B cell (primary cell): ENCODE results near the gene ACOXL. TPM values are rescaled to one million over a fixed set of nuclear protein-coding genes. Genes with fewer than 3 reads are reported as not detected.
"Not testable (repeated sequence)": the region's sequence is repeated elsewhere in the genome, so short reads cannot be mapped to it uniquely, and the experiment has no call there.

Experiments
- ATAC-seq: fragments of 200-7000 bp; cut with Tn5 transposase; one replicate; pipeline ENCODE4 v1.10.0; 2021; ENCODE audit warnings: low read depth, mild to moderate bottlenecking, moderate number of reproducible peaks, moderate library complexity
- CTCF ChIA-PET: fragments of 350-600 bp; sonication (Branson Sonifier 250); formaldehyde crosslinking; loops from one replicate; lab custom pipeline; 2021; ENCODE audit warnings: antibody characterized with exemption, inconsistent platforms; lab: Charles Lee
- POLR2A ChIA-PET: fragments of 350-600 bp; sonication (Branson Sonifier 250); formaldehyde crosslinking; loops from one replicate; lab custom pipeline; 2021; ENCODE audit warnings: antibody characterized with exemption; lab: Charles Lee
- DNase-seq: peaks from one replicate; pipeline ENCODE4 v3.0.0; 2013
- H2AFZ ChIP-seq: 2 replicates; pipeline ENCODE4 v1.6.1; 2012; ENCODE audit warnings: mild to moderate bottlenecking, low read depth, low read length; ENCODE audit not compliant: insufficient read depth, poor library complexity, severe bottlenecking
- H3K27ac ChIP-seq, 2 donors: 1 replicate in 1 of 2; 2 replicates in 1 of 2; pipeline ENCODE4 v1.5.1; 2012 to 2013; ENCODE audit warnings: low read length in 2 of 2, mild to moderate bottlenecking in 2 of 2, moderate library complexity in 1 of 2
- H3K27me3 ChIP-seq, 4 experiments: fragments of 200-600 bp in 1 of 4; sonication (generic) in 1 of 4; replicated peaks in 1 of 4; 1 replicate in 2 of 4; 2 replicates in 2 of 4; pipeline versions ENCODE4 v1.6.1 to v1.7.0; 2013 to 2016; ENCODE audit warnings: low read length in 3 of 4, mild to moderate bottlenecking in 2 of 4, mixed read lengths in 1 of 4, moderate library complexity in 1 of 4; ENCODE audit not compliant: insufficient read depth in 4 of 4, control insufficient read depth in 3 of 4; ENCODE audit errors: control extremely low read depth in 1 of 4
- H3K36me3 ChIP-seq, 2 experiments: replicated peaks in 1 of 2; 1 replicate in 1 of 2; 2 replicates in 1 of 2; pipeline versions ENCODE4 v1.6.1 to v1.7.1; 2013; ENCODE audit warnings: low read length in 1 of 2; ENCODE audit not compliant: insufficient read depth in 2 of 2, control insufficient read depth in 1 of 2; ENCODE audit errors: control extremely low read depth in 1 of 2, extremely low read depth in 1 of 2
- H3K4me1 ChIP-seq, 2 donors: fragments of 200-600 bp in 1 of 2; sonication (generic) in 1 of 2; 1 replicate in 1 of 2; 2 replicates in 1 of 2; pipeline versions ENCODE4 v1.5.1 to v1.6.1; 2013 to 2017; ENCODE audit warnings: low read length in 2 of 2; ENCODE audit not compliant: control insufficient read depth in 2 of 2, insufficient read depth in 2 of 2
- H3K4me2 ChIP-seq: replicated peaks from 2 replicates; pipeline ENCODE3; 2012; ENCODE audit warnings: mild to moderate bottlenecking, low read depth, low read length; ENCODE audit not compliant: poor library complexity, severe bottlenecking
- H3K4me3 ChIP-seq, 5 experiments: fragments of 200-600 bp in 1 of 5; sonication (generic) in 1 of 5; 1 replicate in 3 of 5; 2 replicates in 2 of 5; pipeline versions ENCODE4 v1.5.1 to v1.7.0; 2011 to 2016; ENCODE audit warnings: low read length in 4 of 5, mild to moderate bottlenecking in 4 of 5, low read depth in 2 of 5, control low read depth in 1 of 5, moderate library complexity in 1 of 5; ENCODE audit not compliant: insufficient read depth in 1 of 5; ENCODE audit errors: control extremely low read depth in 1 of 5, extremely low read depth in 1 of 5
- H3K79me2 ChIP-seq: fragments of 200-600 bp; sonication (generic); one replicate; pipeline ENCODE4 v1.6.0; 2016; ENCODE audit warnings: low read length; ENCODE audit not compliant: control insufficient read depth, insufficient read depth
- H3K9ac ChIP-seq: fragments of 200-600 bp; sonication (generic); 2 replicates; pipeline ENCODE4 v1.6.1; 2017; ENCODE audit warnings: mild to moderate bottlenecking, low read length, moderate library complexity
- H3K9me3 ChIP-seq, 3 donors: one replicate each; pipeline versions ENCODE4 v1.6.1 to v1.7.1; 2013; ENCODE audit warnings: low read length in 2 of 3; ENCODE audit not compliant: control insufficient read depth in 2 of 3, insufficient read depth in 1 of 3; ENCODE audit errors: control extremely low read depth in 1 of 3
- H4K20me1 ChIP-seq: 2 replicates; pipeline ENCODE4 v1.6.0; 2012; ENCODE audit warnings: mild to moderate bottlenecking, low read length; ENCODE audit not compliant: insufficient read depth, control insufficient read depth, poor library complexity, severe bottlenecking
- H3K27ac Mint-ChIP-seq: one replicate; pipeline ENCODE4 v1.8.0; 2021; ENCODE audit warnings: mixed read lengths
- H3K27me3 Mint-ChIP-seq: one replicate; pipeline ENCODE4 v1.8.0; 2021; ENCODE audit warnings: mixed read lengths
- H3K4me1 Mint-ChIP-seq: one replicate; pipeline ENCODE4 v1.8.0; 2021; ENCODE audit warnings: mixed read lengths
- H3K4me3 Mint-ChIP-seq: one replicate; pipeline ENCODE4 v1.8.0; 2021; ENCODE audit warnings: mixed read lengths
- H3K9me3 Mint-ChIP-seq: one replicate; pipeline ENCODE4 v1.8.0; 2022; ENCODE audit warnings: mixed read lengths; ENCODE audit not compliant: insufficient read depth
- EZH2 ChIP-seq: IDR thresholded peaks from 2 replicates; pipeline ENCODE4 v1.6.1; 2012; ENCODE audit warnings: borderline replicate concordance, low read depth, mild to moderate bottlenecking, moderate library complexity, low read length; ENCODE audit not compliant: insufficient read depth, poor library complexity, severe bottlenecking
- WGBS: methylation state at CpG from one replicate; pipeline ENCODE4 v1.1.5; 2013; ENCODE audit warnings: missing lambda C conversion rate; ENCODE audit not compliant: insufficient coverage; 5-methylcytosine and 5-hydroxymethylcytosine counted together
- intact Hi-C: fragments of 100-400 bp; cut with micrococcal nuclease; formaldehyde crosslinking; loops from one replicate; pipeline ENCODE4 v1.10.0; 2022
- polyA plus RNA-seq: library from polyadenylated mRNA; depleted of rRNA; stranded (reverse); fragments of >200 nt; gene quantifications from 2 replicates; pipeline ENCODE4 v1.2.3, GENCODE V29; 2012
- total RNA-seq, 2 donors: library from RNA; stranded (reverse); fragments of 120-200 nt in 1 of 2; gene quantifications; 1 replicate in 1 of 2; 2 replicates in 1 of 2; pipeline versions ENCODE4 v1.2.3 to v1.2.4, GENCODE V29; 2013 to 2022
- TF ChIP-seq, protein P1 (sequence below): fragments of 200-600 bp; IDR thresholded peaks from one replicate; pipeline ENCODE4 v1.8.0; 2022; ENCODE audit warnings: antibody characterized with exemption, mild to moderate bottlenecking

Gene ACOXL
- total and polyA plus RNA-seq, 2 donors (not counting 1 experiment from before 2014, with no cell fraction given) = 0.06 TPM; not detected in 1

DNA sequence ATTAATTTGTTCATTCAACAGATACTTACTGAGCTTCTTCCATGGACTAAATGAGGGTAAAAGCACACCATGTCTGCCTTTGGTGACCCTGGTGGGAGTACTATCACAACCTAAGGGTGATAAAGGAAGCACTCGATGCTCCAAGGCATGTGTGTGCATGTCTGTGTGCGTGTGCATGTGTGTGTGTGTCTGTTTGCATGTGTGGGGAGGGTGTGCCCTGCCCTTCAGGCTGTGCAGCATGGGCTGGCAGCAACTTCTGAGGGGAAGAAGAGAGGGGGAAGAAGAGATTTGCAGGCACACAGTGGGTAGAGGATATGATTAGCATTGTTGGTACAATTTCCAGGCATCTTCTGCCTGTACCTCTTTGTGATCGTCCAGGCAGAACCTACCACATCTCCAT lies 121.6 kb downstream of the ACOXL start:
- peaks cover 16 to 29% of the 10 kb centered on the region in 2 donors for H3K4me1 ChIP-seq
- intact Hi-C loops = loop anchor here (5.0 kb wide), 1 partner anchor 263 kb away; no protein-coding TSS in a partner anchor
- H3K4me3 ChIP-seq = no peak overlapping the region
- H3K9me3 ChIP-seq = no peaks in the 10 kb centered on the region
- H3K9ac ChIP-seq = no peak overlapping the region
- no peak overlapping the region for H3K27ac ChIP-seq
- H3K27ac Mint-ChIP-seq = no peak overlapping the region
- no peaks in the 10 kb centered on the region for H3K9me3 Mint-ChIP-seq
- POLR2A ChIA-PET = no interaction called here
- DNase-seq (no peak), ATAC-seq (no peak)
- H3K36me3 ChIP-seq = no peaks in the 10 kb centered on the region
- CTCF ChIA-PET = interaction anchor here (0.7 to 1.9 kb wide), 4 partner anchors 8 to 42 kb away, joined by 3 to 6 read pairs (median 4); no protein-coding TSS in a partner anchor
- H3K79me2 ChIP-seq = no peaks in the 10 kb centered on the region
- no peaks in the 10 kb centered on the region for H4K20me1 ChIP-seq
- H3K4me3 Mint-ChIP-seq = no peak overlapping the region
- no peak overlapping the region for H2AFZ ChIP-seq
- peaks cover 0 to 3% (median 0%) of the 10 kb centered on the region in 4 experiments for H3K27me3 ChIP-seq
- H3K4me1 Mint-ChIP-seq = peaks cover 36% of the 10 kb centered on the region
- WGBS = 89% methylated on average over 3 of the region's 3 CpGs
- no peak overlapping the region for H3K4me2 ChIP-seq
- H3K27me3 Mint-ChIP-seq = no peaks in the 10 kb centered on the region
- TF ChIP-seq, protein P1, sequence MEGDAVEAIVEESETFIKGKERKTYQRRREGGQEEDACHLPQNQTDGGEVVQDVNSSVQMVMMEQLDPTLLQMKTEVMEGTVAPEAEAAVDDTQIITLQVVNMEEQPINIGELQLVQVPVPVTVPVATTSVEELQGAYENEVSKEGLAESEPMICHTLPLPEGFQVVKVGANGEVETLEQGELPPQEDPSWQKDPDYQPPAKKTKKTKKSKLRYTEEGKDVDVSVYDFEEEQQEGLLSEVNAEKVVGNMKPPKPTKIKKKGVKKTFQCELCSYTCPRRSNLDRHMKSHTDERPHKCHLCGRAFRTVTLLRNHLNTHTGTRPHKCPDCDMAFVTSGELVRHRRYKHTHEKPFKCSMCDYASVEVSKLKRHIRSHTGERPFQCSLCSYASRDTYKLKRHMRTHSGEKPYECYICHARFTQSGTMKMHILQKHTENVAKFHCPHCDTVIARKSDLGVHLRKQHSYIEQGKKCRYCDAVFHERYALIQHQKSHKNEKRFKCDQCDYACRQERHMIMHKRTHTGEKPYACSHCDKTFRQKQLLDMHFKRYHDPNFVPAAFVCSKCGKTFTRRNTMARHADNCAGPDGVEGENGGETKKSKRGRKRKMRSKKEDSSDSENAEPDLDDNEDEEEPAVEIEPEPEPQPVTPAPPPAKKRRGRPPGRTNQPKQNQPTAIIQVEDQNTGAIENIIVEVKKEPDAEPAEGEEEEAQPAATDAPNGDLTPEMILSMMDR = no peak
- TF ChIP-seq EZH2 = no peak

DNA sequence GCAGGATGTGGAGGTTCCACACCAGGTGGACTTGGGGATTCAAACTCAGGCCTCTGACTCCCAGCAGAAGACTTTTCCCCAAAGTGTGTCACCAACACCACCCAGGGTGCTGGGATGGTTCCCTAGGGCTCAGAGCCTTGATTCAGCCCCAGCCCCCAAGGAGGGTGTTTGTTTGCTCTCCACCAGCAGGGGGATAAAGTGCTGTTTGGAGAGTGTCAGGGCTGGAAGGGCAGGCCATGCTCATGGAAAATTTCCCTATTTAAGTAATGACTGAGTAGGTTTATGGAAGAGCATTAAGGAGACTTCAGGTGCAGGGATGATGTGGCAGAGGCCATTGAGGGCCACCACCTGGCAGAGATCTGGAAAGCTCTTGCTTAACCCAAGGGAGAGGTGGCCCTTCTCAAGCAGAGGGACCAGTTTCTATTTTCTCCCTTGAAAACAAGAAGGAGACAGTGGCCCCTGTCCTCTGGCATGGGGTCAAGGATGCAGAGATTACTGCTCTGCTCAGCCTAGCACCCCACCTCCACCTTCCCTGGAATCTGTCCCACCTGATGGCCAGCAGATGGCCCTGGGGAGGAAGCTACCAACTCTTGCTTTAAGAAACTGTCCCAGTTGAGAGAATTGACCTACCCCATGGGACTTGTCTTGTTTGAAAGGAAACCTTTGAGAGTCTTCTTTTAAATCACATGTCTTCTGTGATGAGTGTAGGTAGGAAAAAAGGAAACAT lies 122.1 kb downstream of the ACOXL start:
- ATAC-seq (no peak), DNase-seq (no peak)
- peaks cover 5% of the 10 kb centered on the region for H3K27me3 Mint-ChIP-seq
- peaks cover 0 to 3% (median 0%) of the 10 kb centered on the region in 4 experiments for H3K27me3 ChIP-seq
- no peak overlapping the region for H2AFZ ChIP-seq
- H3K4me1 ChIP-seq = peaks cover 21 to 35% of the 10 kb centered on the region in 2 donors
- no peaks in the 10 kb centered on the region for H4K20me1 ChIP-seq
- H3K36me3 ChIP-seq = no peaks in the 10 kb centered on the region
- ChIA-PET POLR2A (no interaction called here), CTCF (interaction anchor here (0.7 to 1.9 kb wide), 2 partner anchors 41 to 43 kb away, joined by 3 to 6 read pairs; no protein-coding TSS in a partner anchor)
- H3K4me3 ChIP-seq = no peak overlapping the region
- H3K4me1 Mint-ChIP-seq = peaks cover 42% of the 10 kb centered on the region
- H3K27ac ChIP-seq = no peak overlapping the region
- intact Hi-C loops = loop anchor here (5.0 kb wide), 1 partner anchor 263 kb away; no protein-coding TSS in a partner anchor
- no peaks in the 10 kb centered on the region for H3K9me3 Mint-ChIP-seq
- no peaks in the 10 kb centered on the region for H3K79me2 ChIP-seq
- peak overlapping the region; percentile 33 for H3K27ac Mint-ChIP-seq
- TF ChIP-seq, protein P1 = no peak
- no peak for TF ChIP-seq EZH2
- no peak overlapping the region for H3K4me2 ChIP-seq
- no peak overlapping the region for H3K4me3 Mint-ChIP-seq
- no peaks in the 10 kb centered on the region for H3K9me3 ChIP-seq
- H3K9ac ChIP-seq = no peak overlapping the region

DNA sequence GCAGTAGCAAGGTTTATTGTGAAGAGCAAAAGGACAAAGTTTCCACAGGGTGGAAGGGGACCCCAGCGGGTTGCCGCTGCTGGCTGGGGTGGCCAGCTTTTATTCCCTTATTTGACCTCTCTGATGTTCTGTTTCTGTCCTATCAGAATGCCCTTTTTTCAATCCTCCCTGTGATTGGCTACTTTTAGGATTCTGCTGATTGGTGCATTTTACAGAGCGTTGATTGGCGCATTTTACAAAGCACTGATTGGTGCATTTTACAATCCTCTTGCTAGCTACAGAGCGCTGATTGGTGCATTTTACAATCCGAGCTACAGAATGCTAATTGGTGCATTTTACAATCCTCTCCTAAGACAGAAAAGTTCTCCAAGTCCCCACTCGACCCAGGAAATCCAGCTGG lies 123.5 kb downstream of the ACOXL start:
- peaks cover 44% of the 10 kb centered on the region for H3K4me1 Mint-ChIP-seq
- ATAC-seq, H3K4me3 ChIP-seq, H3K9me3 Mint-ChIP-seq, H3K27me3 Mint-ChIP-seq, H3K4me2 ChIP-seq, H3K36me3 ChIP-seq, H3K4me3 Mint-ChIP-seq, H4K20me1 ChIP-seq, H3K79me2 ChIP-seq, H3K27ac ChIP-seq, CTCF ChIA-PET, POLR2A ChIA-PET, H3K9me3 ChIP-seq, DNase-seq, intact Hi-C loops, H3K27ac Mint-ChIP-seq, H3K27me3 ChIP-seq, H3K9ac ChIP-seq, H2AFZ ChIP-seq: not testable (repeated sequence)
- WGBS = 97% methylated on average over 5 of the region's 7 CpGs
- H3K4me1 ChIP-seq = peaks cover 21 to 36% of the 10 kb centered on the region in 2 donors
